Measurements from ENCODE around the gene CCDC167.

CCDC167 gene

DNA sequence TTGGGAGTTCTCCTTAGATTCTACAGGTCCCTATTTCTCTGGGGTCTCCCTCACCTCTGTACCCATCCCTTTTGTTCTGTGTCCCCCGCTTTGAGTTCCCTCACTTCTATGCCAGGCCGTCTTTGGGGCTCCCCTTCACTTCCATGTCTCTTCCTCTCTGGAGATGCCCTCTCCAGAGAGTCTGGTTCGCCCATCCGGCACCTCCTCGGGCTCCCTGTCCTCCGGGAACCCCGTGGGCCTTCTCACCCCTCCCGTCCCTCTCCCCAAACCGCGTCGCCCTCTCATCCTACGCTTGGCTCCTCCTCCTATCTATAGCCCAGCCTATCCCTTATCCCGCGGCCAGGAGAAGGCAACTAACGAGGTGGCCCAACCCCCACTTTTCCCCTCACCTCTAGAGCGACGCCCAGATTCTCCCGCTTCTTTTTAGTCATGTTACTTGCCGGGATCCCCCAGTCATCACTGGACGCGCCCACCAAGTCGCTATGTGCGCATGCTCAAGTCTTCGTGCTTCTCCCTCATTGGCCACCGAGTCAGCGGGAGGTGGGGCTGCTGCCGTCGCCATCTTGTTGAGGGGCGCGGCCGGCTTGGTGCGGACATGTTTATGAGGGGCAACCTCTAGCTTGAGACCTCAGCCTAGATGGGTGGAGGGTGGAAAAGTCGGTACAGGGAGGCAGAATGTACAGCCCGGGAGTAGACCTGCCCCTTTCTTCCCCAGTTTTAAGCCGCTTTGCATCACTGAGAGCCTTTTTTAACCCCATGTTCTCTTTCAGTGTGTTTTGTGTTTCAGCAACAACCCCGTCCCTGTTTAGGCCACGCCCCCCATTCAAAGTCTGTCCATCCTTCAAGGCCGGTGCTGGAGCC is at the start of gene CCDC167:
TSS of gene CCDC167 (minus strand) at position 461 of the 861 bp plus-strand sequence. CDS start at position 431, 30 bp downstream.
- DNase-seq: peak; percentile 99

DNA sequence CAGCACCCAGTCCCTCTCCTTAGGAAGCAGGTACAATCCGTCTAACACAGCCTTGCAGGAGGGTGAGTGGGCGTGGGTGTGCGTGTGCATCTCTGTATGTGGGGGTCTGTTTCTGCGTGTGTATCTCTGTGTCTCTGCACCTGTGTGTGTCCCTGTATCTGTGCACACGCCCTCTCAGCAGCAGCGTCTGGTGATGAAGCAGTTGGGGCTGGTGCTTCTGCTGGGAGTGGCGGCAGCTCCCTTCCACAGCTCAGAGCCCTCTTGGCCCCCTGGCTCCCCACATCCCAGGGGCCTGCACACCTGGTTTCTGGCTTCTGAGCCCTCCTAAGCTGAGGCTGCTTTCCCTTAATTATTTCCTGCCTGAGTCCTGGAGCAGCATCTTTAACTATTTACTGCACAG is 49.5 kb upstream of the CCDC167 start:
- no peak for DNase-seq

DNA sequence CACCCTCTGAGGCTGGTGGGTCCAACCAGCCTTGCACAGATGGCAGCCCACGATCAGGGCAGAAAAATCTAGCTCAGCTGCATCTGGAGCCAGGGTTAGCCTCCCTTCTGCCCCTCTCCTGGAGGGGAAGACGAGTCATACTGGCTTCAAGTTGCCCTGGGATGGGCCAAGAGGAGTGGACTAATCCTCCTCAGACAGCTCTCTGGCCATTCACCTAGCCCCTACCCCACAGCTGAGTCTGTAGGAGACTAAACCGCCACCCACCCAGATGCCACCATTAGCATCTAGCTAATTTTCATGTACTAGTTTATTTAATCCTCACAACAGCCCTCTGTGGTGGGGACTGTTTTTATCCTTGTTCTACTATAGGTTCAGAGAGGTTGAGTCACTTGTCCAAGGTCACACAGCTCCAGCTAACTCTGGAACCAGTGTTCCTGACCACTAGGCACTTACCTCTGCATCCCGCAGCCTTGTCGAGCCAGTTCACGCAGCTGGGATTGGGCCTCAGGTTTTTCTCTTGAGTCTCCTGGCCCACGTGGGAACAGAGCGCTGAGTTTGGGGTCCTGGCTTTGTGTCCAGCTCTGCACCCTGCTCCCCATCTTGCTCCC is 48.5 kb upstream of the CCDC167 start:
- DNase-seq: no peak

DNA sequence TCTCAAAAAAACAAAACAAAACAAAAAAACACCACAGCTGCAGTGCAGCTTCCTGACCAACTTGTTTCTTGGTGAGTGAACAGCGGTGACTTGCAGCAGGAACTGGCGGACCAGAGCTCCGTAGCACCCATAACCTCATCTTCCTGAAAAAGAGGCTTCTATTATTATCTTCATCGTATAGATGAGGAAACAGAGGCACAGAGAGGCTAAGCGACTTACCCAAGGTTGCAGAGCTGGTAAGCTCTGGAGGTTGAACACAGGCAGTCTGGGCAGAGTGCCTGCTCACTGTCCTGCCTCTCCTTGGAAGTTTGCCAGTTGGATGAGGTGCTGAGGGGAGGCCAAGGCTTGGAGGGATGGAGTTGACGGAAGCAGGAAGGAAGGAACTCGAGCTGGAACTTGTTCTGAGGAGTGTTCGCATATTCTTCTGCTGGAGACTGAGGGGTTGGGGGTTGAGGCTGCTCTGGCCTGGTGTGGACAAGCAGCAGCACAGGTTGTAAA is 47.9 kb upstream of the CCDC167 start:
- DNase-seq: peak; percentile 41

DNA sequence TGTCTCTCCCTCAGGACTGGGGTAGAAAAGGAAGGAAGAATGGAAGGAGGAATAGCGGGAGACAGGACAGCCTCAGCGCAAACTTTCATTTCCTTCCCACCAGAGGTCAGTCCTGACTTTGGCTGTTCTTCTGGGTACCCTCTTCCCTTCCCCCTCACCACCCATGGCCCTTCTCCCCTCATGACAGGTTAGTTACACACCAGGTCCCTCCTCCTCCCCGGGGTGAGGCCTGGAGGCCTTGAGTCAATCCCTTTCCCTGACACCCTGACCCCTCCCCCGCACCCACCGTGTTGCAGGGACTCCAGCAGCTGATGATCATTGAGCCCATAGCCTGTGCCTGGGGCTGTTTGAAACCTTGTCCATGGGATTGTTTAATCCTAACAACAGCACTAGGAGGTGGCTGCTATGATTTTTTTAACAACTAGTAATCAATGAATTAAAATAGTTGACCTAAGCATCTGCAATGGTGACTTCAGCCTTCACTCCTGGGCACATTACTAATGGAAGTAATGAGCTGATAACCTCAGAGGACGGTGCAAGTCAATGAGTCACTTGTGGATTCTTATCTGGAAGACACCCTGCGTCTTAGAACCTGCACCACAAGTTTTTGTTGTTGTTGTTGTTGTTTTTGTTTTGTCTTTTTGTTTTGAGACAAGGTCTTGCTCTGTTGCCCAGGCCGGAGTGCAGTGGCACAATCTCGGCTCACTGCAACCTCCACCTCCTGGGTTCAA is 46.6 kb upstream of the CCDC167 start:
- no peak for DNase-seq

DNA sequence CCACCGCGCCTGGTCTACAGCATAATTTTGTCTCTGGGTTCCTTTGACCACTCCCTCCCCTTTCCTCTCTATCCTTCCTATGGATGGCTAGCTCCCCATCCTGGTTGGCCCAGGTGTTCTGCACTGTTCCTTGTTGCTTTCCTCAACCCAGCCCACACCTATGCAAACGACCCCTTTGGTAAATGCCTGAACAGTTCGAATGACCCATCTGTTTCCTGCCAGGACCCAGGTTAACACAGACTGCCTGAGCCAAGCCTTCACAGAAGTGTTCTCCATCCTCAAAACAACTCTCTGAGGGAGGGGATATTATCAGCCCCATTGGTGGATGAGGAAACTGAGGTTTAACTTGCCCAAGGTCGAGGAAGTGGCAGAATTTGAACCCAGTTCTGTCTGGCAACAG is 44.8 kb upstream of the CCDC167 start:
- no peak for DNase-seq

DNA sequence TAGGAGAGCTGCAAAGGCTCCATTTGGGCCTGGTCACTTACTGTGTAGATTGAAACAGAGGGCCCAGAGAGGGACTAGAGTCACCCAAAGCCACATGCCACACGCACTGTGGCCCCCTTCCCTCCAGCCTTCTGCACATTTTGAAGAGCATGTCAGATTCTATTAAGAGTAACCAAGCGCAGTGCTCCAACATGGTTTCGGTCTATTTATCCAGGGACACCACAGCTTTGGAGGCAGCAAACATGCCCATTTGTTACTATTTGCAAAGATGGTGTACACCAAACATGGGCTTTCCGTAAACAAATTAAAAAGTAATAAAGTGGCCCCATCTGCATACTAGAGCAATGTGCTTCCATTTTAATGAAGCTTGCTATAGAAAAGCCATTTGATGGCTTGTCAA is 43.7 kb upstream of the CCDC167 start:
- DNase-seq: peak; percentile 53

DNA sequence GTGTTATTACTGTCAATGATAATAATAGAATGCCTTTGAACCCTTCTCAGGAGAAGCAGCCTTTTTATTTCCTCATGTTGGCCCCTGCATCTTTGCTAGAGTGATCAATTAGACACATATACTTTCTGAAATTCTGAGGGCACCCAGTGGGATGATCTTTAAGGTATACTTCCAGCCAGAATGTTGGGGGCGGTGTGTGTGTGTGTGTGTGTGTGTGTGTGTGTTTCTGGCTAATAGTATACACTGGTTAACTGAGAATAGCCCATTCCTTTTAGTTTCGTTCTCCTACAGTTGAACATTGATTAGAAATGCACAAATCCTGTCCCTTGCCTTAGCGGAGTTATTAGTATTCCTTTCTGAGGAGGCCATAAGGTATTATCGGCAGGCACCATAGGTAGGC is 41.7 kb upstream of the CCDC167 start:
- no peak for DNase-seq

DNA sequence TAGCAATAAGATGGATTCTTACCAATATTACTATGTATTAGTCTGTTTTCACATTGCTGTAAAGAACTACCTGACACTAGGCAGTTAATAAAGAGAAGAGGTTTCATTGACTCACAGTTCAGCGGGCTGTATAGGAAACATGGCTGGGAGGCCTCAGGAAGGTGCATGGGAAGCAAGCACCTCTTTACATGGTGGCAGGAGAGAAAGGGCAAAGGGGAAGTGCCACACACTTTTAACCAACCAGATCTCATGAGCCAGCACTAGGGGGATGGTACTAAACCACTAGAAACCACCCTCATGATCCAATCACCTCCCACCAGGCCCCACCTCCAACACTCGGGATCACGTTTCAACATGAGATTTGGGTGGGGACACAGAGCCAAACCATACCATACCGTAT is 40.7 kb upstream of the CCDC167 start:
- no peak for DNase-seq

DNA sequence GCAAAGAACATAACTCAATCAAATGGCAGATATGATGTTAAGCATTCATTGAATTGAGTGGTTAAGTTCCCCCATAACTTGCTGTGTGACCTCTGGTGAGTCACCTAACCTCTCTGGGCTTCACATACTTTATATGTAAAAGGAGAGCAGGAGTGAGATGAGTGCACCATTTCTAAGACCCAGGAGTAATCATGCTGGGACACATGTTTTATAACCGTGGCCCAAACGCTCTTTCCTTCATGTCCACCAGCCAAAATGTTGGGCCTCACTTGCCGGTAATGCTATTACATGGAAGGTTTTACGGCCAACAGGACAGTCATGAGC is 40.3 kb upstream of the CCDC167 start:
- no peak for DNase-seq

DNA sequence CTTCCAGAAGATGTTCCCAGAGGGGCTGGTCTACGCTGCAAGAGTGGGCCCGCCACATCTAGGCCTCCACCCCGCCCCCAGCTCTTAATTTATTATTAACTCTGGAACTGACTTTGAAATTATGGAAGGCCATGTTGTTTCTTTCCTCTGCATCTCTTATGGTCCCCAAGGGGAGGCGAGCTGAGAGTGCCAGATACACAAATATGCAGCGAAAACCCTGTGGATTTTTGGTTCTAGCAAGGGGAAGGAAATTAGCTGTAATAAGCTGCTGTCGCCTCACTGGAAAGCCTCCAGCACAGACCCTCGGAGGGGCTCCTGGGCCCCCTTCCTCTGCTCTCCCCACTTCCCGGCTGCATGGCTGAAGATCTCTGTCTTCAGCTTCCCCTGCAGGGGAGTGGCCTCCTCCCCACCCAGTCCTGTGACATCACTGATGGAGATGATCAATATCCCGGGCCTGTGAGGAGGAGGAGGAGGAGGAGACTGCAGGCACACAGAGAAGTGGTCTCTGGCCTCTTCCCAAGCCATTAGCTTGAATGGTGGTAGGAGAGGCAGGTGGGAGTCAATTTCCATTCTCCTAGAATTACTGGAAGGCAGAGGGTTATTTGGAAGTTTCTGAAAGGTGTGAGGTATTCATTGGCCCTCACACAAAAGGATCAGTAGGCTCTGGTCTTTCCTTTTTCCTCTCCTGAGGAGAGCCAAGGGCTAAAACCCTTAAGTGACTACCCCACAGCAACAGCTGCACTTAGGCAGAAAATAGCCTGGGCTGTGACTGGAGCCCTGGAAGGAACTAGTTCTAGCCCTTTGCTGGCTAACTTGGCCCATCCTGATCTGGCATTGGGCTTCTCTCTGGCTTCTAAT is 39.7 kb upstream of the CCDC167 start:
- peak; percentile 65 for DNase-seq

DNA sequence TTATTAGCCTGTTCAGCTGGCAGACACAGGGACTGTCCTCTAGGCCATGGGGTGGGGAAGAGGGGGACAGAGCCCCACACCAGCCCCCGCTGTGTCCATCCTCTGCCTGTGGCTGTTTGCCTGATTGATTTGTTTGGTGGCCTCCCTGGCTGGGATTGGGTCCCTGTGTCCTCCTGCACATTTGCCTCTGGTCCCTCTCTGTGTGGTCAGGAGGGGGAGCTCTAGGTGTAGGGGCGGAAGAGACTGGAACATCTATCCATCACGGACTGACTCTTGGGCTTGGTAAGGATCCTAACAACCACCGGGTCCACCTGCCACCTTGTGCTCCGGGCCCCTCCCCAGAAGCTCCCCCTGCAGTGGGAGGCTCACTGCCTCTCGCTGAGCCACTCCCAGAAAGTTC is 38.4 kb upstream of the CCDC167 start:
- DNase-seq: no peak

DNA sequence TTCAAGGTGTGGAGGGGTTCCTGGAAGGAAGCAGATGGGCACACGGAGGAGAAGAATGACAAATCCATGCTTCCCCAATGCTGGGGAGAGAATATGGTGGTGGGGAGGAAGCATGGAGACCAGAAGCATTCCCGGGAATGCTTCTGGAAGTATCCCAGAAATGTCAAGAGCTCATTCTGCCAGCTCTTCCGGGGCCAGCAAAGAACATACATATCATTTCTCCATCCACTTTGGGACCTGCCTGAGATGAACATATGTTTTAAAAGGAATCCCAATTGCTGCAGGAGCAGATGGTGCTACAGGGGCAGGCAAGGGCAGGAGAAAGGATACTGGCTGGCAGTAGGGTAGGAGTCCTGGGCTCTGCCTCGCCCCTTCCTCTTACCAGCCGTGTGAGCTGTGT is 37.9 kb upstream of the CCDC167 start:
- DNase-seq: no peak

DNA sequence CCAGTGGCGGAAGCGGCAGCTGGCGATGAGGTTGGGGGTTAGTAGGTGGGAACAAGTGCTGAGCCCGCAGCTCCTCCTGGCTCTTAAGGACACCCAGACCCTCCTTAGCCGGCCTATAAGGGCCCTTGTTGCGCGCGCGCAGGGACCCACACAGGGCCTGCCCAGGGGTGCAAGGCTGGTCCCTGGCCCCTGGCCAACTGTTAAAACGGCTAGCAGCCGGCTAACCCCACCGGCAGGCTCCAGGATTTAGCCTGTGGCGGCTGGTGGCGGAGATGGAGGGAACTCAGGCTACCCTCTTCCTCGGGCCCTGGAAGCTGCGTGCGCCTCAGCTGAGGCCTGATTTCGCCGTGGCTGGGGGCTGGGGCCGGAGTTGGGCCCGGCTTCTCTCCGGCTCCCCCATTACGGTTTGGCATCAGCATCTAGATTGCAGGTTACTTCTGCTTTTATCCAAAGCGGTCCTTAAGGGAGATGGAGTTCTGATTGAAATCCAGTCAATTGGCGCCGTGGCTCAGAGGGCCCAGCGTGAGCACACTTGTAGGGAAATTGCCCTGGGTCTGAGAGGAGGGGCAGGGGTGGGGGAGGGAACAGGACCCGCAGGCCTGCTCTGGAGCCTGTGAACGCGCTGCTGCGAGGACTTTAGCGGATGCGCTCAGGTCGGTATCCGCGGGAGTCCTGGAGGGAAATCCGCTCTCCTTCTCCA is 36.9 kb upstream of the CCDC167 start:
- DNase-seq: peak; percentile 63

DNA sequence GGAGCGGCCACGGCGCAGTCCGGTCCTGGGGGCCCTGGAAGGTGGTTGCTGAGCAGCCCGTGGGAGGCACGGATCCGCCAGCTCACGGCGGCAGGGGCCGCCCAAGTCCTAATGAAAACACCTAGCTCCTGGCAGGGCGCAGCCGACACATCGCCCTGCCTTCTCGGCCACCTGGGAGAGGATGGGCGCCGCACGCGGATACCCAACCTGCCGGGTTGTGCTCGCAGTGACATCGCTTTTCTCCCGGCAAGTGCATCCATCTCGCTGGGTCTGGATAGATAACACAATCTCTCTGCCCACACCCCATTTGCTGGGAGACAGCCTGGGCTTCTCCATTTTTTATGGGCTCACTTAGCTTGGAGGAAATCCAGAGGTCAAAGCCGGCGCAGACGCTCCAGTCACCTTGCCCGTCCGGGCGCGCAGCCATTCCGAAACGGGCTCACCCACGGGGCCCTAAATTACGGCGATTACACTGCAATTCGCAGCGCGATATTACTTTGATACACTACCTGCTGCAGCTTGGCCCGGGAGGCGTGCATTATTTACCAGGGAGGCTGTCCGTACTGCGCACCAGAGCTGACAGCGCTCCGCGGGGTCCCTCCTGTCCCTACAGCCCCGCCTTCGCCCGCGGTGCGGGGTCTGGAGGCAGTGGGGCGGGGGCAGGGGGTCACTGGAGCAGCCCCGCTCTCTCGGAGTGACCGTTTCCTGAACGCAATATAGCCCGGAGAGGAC is 36.2 kb upstream of the CCDC167 start:
- peak; percentile 76 for DNase-seq

DNA sequence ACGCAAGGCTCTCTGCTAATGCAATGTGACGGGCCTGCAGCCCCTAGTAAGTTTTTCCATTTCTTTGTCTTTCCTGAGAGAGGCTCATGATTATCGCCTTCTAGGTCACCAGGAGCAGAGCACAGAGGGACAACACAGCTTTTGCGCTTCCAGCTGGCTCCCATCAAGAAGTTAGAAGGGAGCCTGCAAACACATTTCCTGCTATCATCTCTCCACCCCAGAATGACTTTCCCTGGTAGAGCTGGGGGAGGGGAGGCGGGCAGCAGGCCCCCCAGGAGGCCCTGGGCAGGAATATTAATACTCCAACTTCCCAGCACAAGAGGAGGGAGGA is 35.7 kb upstream of the CCDC167 start:
- DNase-seq: peak; percentile 63

DNA sequence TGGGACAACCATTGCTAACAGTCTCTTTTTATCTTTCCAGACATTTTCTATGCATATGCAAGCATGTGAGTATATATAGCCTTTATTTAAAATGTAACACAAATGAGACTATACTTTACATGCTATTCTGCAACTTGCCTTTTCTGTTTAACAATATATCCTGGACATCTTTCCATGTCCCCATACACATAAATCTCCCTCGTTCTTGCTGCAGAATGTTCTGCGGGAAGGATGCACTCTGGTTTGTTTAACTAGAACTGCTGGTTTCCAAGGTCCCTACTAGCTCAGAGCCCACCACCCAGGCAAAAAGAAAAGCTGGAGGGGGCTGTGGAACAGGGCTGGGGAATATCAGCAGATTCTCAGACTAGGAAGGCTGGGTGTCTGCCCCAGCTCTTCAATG is 35.2 kb upstream of the CCDC167 start:
- no peak for DNase-seq

DNA sequence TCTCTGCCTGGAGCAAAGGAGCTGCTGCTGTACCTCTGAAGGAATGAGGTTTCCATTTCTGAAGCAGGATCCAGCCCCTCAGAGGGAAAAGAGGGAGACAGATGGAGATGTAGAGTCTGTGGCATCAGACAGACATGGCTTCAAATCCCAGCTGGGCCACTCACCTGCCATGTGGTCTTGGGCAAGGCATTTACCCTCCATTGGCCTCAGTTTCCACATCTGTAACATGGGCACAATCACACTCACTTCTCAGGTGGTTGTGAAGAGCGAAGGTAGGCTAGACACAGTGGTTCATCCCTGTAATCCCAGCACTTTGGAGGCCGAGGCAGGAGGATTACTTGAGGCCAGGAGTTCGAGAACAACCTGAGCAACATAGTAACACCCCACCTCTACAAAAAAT is 32.4 kb upstream of the CCDC167 start:
- DNase-seq: no peak

DNA sequence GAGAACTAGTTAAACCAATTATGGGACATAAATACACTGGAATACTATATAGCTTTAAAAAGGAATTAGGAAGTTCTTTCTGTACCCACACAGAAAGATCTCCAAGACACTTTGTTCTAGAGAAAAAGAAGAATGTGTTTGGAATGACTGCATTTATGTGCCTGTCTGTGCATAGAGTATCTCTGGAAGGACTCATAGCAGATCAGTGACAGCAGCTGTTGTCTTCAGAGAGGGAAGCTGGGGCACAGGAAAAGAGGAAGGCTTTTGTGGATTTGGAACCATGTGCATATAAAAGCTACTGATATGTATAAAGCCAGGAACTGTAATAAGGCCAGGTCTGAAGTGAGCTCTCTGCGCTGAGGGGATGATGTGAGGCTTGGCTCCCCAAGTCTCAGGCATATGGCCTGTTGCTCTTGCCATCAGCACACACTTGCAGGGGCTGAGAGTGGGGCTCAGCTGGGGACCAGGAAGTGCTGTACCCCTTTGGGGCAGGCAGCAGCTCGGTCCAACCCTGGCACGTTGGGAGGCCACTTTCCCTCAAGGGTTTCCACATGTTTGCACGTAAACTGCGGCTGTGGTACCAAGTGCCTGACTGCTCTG is 31.8 kb upstream of the CCDC167 start:
- DNase-seq: no peak

DNA sequence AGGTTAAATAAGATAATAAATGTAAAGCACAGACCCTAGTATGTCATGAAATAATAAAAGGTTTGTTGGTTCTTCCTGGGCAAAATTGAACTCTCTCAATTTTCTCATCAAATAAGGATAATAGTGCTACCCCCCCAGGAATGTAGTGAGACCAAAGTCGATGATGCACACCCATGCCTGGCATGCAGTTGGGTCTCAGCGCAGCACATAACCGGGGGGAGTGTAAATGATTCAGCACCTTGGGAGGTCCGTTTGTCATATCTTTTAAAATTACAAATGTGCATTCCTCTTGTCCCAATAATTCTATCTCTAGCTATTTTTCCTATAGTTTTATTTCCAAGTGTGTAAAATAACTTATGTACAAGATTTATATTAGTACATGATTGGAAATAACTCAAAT is 31.3 kb upstream of the CCDC167 start:
- no peak for DNase-seq

DNA sequence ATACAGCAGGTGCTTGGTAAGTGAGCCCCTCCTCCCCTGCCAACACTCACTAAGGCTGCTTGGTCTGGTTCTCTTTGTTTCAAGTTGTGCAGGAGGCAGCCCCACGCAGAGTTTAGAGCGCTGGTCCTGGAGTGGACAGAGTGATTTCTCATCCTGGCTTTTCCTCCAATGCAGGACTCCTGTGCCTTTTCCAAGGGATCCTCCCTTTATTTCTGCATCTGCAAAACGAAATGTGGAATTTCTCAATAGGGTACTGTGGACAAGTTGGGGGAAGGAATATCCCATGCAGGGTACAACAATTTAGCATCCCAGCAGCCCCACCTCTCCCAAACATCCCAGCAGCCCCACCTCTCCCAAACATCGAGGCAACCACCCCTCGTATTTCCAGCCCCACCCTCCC is 30.6 kb upstream of the CCDC167 start:
- DNase-seq: no peak
